GM21576 (cell line): ENCODE data around the gene DNASE2B.
"Not testable (repeated sequence)": the region's sequence is repeated elsewhere in the genome, so short reads cannot be mapped to it uniquely, and the experiment has no call there.

Experiments
- ATAC-seq: cut with Tn5 transposase; IDR thresholded peaks from one replicate; pipeline ENCODE4 v1.9.1; 2021; ENCODE audit warnings: mild to moderate bottlenecking, moderate library complexity; ENCODE audit not compliant: unreplicated experiment

The DNASE2B gene

GRCh38 chr1:84442747-84443646 is 44.7 kb downstream of the DNASE2B start:
- ATAC-seq: not testable (repeated sequence)

- ATAC-seq: not testable (repeated sequence)
These were observed 50.4 kb downstream of the DNASE2B start for GRCh38 chr1:84448704-84449103.

GRCh38 chr1:84450910-84451309 is 52.6 kb downstream of the DNASE2B start:
- no peak for ATAC-seq

- no peak for ATAC-seq
These were observed 54.2 kb downstream of the DNASE2B start for GRCh38 chr1:84452436-84452835.

- no peak for ATAC-seq
These were observed 63.8 kb downstream of the DNASE2B start for GRCh38 chr1:84462118-84462517.
